IPS DF 4.7 (cell line): Measurements from ENCODE around the gene PDE4B.
"Not testable (repeated sequence)": the region's sequence is repeated elsewhere in the genome, so short reads cannot be mapped to it uniquely, and the experiment has no call there.

Source experiments
- DNase-seq: peaks from one replicate; pipeline ENCODE4 v3.0.0-alpha.2; 2013; ENCODE audit warnings: low spot score; ENCODE audit errors: extremely low read depth

Gene PDE4B

DNA sequence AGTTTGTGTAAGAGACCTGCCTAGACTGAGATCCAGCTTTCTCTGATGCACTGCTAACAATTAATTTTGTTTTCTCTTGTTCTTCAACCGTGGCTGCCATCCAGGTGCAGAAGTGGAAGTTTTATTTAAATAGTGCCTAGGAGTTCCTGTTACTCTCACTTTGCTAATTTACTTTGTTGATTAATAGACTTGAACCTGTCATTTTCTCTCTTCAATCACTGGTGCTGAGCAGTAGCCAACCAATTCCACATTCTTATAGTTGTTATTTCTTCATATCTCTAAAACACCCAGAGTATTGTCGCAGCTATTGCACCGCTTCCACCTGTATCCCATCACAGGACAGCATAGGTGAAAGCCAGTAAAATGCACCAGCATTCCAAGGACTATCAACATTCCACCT, 157.2 kb downstream of the PDE4B start:
- DNase-seq, result no peak

DNA sequence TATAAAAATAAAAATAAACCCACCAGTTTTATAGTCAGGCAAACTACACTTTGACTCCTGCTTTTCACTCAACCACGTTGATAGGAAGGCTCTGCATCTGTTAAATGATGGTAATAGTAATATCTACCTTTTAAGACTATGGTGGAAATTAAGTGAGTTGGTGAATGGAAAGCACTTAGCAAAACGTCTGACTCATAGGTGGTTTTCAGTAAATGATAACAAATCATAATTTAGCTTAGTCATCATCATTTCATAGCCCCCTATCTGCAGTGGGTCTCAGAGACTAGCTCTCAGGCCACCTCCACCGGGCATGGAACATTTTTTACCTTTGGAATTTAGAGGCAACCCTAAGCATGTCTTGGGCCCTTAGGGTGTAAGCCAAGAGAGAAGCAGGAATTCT, 160.0 kb downstream of the PDE4B start:
- DNase-seq, result no peak

DNA sequence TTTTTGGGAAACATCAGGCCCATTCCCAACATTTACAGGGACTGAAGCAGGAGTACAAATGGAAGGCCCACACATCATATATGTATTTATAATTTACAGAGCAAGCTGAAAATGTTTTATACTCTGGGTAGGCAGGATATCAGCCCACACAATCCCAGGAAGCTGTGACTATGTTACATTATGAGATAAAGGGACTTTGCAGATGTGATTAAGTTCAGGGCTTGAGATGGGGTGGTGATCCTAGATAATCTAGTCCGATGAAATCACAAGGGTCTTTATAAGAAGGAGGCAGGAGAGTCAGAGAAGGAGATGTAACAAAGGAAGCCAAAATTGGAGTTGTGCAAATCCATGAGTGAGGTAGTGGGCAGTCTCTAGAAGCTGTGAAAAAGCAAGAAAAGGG, 160.5 kb downstream of the PDE4B start:
- no peak for DNase-seq

DNA sequence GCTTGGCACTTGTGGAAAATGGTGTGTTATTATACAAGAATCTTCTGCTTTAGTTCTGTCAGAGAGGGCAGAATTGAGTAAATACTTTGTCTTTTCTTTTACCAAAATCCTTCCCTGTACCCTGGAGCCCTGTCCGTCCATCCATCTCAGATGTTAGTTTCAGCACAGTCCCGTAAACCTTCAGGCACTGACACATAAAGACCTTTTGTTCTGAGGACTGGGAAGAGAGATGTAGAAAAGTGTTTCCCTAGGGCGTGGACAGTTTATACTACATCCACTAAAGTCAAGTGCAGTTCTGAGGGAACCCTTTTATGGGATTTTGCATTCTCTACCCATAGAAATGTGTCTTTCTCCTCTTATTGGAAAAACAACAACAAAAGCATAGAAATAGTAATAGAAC, 162.4 kb downstream of the PDE4B start:
- DNase-seq, result no peak

DNA sequence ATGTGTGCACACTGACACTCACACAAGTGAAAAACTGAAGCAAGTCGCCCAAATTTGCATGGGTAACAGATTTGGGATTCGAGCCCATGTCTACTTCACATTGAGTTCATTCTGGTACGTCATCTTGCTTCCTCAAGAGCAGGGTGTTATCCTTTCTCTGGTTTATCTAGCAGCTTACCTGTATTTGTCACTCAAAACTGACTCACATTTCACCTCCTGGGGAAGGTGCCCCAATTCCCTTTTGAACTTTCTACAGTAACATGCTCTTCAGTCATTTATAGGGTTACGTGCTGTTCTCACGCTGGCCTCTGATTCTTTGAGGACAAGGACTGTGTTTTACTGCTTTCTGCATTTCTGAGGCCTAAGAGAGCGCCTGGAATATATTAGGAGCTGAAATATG, 162.8 kb downstream of the PDE4B start:
- no peak for DNase-seq

DNA sequence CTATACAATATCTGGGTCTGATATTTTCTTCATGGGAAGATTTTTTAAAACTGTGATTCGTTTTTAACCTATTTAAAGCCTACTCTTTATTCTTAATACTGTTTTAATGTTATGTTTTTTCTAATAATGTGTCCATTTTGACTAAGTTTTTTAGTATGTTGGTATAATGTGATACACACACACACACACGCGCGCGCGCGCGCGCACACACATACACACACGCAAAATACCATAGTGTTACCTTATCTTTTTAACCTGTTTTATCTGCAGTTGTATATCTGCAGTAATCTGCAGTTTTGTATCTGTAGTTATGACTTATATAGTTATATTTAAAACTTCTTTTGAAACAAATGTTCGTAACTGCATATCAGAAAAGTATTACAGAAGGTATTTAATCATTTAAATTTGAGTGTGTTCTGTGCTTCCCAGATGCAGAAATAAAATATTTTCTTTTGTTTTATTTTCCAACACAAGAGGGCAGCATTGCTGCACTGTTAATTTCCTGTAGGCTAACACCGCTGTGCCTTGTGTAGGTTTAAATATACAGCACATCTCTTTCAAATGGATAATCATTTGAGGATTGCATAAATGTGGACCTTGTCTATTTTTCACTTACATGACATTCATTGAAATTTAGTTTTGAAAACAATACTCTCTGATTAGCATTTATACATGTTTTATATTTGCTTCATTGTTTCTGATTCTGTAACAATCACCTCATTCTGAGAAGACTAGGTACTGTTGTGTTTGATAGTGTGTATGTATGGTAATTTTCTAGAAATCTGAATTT, 166.1 kb downstream of the PDE4B start:
- no peak for DNase-seq

DNA sequence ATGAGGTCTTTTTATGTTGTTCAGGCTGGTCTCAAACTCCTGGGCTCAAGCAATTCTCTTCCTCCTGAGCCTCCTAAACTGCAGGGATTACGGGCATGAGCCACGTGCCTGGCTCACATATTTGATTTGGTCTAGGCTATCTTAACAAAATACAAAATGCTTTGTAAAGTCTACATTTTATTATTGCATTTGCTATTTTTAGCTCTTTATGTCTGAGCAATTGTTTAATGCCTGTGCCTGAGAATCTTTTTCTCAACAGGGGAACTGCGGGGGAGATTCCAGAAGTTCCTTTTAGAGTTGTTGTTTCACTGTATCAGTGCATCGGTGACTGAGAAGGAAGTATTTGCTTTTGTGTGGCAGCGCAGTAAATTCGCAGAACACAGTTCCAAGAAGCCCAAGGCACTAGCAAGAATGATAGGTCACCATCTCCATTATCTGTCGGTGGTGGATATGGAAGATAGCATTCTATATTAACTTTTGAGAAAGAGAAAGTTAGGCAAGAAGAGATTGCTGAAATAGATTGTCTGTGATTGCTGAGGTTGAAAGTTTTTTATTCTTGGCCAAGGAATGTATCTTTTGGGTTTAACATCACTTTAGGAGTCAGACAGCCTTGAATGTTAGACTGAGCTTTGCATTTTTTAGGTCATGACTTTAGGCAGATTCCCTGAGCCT, 167.3 kb downstream of the PDE4B start:
- DNase-seq, result no peak

DNA sequence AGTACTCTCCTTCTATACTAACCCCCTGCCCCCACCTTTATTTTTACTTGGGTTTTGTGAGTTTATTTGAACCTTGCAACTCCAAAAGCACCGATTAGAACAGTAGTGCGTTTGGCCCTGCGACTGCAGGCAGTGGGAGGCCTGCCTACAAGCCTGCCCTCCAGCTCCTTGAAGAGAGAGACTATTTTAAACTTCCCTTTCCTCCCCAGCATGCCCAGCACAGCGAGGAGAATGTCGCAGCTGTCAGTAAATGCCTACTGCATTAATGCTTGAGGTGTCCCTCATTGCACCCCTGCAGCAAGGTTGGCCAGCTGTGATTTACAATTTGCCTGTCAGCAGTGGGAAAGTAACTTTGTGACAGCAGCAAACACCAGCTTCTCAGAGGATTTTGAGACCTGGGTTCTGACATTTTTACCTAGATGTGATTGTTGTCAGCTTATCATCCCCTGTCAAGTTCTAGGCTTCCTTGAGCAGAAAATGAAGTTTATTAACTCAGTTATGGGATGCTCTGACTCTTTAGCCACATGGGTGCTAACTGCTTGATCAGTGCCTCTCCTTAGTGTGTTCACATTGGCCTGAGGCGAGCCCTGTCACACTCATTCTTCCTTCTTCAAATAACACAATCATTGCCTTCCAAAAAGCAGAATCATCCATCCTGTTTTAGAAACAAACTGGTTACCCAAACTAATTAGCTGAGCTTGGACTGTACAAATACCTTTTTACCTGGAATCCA, 170.6 kb downstream of the PDE4B start:
- no peak for DNase-seq

DNA sequence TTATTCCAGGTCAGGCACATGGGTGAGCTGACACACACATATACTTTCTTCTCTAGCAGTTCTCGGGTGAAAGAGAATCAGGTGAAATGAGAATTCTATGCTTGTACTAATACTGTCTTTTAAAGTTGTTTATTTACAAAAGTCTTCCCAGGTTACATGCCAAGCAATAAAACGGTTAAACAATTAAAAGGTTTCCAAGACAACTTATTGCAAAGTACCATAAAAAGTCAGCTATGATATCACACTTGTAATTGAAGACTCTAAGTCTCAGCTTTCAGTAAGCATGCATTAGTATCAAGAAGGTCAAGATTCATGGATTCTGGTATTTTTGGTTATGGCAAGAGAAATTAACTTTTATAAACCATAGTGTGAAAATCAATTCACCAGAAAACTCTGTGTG, 171.4 kb downstream of the PDE4B start:
- no peak for DNase-seq

DNA sequence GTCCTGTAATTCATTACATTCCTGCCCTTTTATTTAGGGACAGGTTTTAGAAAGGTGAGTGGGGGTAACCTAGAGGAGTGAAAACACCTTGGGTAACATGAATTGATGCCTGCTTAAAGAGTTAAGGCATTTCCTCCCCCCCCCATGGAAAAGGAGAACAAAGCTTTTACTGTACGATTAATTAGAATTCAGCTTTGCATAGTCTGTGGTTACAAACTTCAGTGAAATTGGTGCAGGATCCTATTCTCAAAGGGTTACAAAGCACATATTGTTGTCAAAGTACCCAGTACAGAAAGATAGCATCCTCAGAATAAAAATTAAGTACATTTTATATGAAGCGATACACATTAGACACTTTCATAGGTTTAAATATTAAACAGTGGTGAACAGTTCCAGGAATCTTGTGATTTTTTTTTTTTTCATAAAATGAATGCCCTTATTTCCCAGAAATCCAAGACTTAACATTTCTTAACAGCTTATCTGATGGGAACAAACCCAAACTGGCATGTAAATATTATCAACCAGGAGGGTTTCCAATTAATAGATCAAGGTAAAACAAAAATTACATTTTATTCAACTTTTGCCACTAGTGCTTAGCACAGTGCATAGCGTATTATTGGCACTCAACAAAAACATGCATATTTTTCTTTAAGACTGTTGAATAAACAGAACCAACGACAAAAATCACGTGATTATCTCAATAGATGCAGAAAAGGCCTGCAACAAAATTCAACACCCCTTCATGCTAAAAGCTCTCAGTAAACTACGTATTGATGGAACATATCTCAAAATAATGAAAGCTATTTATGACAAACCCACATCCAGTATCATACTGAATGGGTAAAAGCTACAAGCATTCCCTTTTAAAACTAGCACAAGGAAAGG, 172.7 kb downstream of the PDE4B start:
- DNase-seq, result no peak

DNA sequence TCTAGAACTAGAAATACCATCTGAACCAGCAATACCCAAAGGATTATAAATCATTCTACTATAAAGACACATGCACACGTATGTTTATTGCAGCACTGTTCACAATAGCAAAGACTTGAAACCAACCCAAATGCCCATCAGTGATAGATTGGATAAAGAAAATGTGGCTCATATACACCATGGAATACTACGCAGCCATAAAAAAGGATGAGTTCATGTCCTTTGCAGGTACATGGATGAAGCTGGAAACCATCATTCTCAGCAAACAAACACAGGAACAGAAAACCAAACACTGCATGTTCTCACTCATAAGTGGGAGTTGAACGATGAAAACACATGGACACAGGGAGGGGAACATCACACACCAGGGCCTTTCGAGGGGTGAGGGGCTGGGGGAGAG, 174.8 kb downstream of the PDE4B start:
- DNase-seq, result not testable (repeated sequence)

DNA sequence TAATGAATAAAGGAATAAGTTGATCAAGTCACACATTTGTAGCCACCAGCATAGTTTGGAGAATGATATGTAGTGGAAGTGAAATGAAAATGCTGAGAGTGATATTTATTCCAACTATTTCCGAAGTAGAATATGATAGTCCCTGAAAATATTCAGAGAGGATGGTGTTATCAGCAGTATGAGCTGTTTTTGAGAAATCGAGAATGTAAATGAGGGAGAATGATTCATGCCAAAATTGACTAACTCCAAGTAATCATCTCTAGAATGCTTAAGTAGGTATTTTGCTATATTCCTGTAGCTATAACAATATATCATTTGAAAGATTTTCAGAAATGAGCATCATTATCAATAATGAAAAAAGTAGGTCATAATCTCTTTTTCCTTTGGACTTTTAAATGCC, 178.9 kb downstream of the PDE4B start:
- no peak for DNase-seq

DNA sequence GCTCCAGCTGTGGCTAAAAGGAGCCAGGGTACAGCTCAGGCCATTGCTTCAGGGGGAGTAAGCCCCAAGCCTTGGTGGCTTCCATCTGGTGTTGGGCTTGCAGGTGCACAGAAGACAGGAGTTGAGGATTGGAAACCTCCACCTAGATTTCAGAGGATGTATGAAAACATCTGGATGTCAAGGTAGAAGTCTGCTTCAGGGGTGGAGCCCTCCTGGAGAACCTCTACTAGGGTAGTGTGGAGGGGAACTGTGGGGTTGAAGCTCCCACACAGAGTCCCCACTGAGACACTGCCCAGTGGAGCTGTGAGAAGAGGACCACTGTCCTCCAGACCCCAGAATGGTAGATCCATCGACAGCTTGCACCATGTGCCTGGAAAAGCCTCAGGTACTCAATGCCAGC, 183.0 kb downstream of the PDE4B start:
- no peak for DNase-seq

DNA sequence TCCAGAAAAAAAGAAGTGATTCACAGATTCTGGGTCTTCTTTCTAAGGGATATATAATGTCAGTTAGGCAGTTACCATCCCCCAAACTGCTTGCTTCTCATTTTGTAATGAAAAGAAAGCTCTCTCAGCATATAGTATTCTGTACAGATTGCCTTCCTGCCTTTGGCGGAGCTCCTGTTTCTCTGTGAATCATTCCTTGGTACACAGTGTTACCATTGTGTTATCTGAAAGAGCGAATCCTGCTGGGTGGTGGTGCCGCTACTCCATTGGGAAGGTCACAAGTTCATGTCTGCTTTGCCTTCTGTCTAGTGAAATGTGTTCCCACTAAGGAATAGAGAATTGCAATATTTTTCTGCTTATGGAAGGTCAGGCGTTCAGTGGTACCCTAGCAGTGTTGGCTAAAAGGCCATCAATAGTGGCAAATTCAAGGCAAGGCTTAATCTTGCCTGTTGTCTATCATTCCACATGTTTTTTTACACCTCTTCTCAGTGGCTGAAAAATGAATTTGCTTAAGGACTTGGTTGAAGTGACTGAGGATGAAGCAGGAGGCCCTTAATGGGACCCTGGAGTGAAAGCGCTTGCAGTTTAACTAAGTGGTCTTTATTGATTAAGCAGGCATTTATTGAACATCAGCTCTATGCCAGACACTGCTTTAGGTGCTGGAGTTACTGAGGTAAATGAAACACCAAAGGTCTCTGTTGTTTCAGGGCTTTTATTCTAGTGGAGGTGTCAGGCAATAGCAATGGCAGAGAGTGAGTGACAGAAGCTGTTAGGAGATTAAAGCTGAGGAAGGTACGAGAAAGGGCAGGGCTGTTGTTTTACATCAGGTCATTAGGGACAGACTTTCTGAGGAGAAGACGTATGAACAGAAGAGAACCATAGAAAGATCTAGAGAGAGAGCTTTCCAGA, 186.7 kb downstream of the PDE4B start:
- no peak for DNase-seq

DNA sequence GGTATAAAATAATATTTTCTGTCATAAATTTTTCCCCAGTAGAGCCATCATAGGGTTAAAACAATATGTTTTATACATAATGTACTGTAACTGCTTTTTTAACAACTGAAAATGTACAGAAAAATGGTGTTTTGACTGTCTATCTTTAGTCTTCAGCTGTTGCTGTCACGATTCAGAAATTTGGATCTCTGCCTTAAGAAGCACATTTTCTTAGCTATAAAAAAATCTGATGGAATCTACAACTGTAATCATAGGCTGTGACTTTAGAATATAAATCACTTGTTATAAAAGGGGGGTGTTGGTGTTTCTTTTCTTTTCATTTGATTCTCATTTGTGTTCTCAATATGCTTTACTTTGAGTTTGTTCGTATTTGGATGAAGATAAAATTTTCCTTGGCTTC, 187.5 kb downstream of the PDE4B start:
- no peak for DNase-seq

DNA sequence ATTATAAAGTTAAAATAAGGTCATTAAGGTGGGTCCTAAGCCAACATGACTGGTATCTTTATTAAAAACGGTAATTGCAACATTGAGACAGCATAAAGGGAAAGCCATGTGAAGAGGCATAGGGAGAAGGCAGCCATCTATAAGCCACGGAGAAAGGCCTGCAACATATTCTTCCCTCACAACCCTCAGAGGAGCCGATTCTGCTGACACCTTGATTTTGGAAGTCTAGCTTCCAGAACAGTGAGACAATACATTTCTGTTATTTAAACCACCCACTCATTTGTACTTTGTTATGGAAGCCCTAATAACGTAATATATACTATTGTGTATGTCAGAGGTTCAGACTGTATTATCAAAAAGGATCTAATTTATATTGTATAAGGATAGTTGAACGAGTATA, 190.8 kb downstream of the PDE4B start:
- no peak for DNase-seq

DNA sequence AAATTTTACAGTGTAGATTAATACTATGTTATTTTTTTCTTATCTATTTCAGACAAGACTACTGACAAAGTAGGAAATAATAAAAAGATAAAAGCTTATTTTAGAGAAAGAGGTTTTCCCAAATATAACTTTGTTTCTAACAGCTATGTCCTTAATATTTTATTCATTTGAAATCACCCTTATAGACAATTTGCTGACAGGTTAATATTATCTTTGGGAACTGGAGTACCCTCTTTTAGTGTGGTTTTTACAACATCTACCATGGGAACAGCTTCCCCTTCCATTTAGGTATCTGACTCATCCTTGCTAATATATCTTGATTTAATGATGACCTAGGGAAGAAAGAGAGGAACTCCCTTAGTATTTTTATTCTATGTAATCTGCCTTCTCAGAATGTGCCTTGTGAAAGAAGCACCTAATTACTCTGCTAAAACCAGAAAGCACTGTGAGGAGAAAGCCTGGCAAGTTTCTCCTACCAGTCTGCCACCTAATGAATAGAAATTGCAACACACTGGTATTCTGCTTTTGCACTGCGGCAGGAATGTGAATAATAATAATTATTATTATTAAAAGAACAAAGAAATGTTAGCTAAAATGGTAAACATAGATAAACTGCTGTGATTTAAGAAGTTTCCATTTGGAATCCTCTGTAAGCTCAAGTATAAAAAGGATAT, 192.8 kb downstream of the PDE4B start:
- DNase-seq, result no peak

DNA sequence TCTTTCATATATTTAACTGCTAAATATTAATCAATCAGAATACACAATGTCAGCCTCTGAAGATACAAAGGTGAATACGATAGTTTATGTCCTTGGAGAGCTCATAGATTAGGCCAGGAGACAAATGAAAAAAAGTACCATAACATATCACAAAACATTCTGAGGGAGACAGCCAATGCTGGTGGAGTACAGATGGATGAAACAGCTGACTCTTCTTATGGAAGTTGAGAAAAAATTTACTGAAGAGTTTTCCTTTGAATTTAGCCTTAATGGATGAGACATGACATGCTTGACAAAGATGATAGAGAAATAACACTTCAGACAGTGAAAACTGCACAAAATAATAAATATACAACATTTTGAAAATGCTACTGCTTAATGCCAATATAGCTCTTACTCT, 193.5 kb downstream of the PDE4B start:
- DNase-seq, result no peak

DNA sequence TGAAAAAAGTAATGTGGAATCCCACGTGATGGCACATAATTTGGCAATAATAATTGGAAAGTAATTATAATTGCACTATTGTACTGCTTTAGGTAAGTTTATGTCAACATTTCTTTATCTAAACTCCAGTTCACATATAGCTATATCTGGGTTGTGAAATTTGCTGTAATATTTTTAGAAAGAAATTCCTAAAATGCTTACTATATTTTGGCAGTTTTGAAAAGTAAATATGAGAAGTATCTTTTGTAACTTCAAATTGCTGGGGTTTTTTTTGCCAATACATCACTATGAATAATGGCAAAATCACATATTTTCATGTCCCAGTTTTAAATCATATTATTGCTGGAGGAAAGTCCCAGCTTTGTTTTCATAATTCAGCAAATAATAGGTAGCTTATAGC, 197.5 kb downstream of the PDE4B start:
- DNase-seq, result no peak

DNA sequence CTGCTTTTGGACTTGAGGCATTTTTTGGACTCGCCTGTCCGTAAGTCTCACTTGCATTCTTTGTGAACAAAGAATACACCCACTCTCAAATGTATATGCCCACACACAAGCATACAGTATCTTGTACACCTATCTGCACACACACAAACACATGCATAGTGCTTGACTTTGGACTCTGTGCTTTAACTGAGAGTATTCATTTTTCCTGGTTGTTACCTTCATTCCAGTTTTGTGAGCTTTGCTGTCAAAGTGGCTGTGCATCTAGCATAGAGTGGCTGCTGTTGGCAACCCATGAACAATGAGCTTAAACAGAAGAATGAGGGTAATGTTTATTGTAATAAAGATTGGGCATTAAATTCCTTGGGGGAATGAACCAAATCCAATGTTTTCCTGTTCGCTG, 199.0 kb downstream of the PDE4B start:
- DNase-seq, result no peak
